Keratinocyte (primary cell): ENCODE measurements around the gene MIB2. TPM values are rescaled to one million over a fixed set of nuclear protein-coding genes. Genes with fewer than 3 reads are reported as not detected.

ENCODE experiments used
- DNase-seq: peaks from one replicate; pipeline ENCODE4 v3.0.0-alpha.2; 2011; ENCODE audit warnings: low read depth, missing footprints, low spot score
- FAIRE-seq: peaks from 2 replicates; lab custom pipeline; 2011; peaks lifted over from hg19 to GRCh38; lab: Jason Lieb, UNC
- H2AFZ ChIP-seq: 2 replicates; pipeline ENCODE4 v1.6.0; 2012; ENCODE audit warnings: low read length, control low read depth, inconsistent platforms; ENCODE audit not compliant: control insufficient read depth
- H3K27ac ChIP-seq: 2 replicates; pipeline ENCODE4 v1.5.1; 2011; ENCODE audit warnings: low read length; ENCODE audit not compliant: control insufficient read depth, insufficient read depth
- H3K27me3 ChIP-seq: 3 replicates; pipeline ENCODE4 v1.6.0; 2011; ENCODE audit warnings: low read length; ENCODE audit not compliant: control insufficient read depth, insufficient read depth; ENCODE audit errors: extremely low read depth
- H3K36me3 ChIP-seq, 2 experiments: 2 replicates in 1 of 2; 3 replicates in 1 of 2; pipeline ENCODE4 v1.5.1; 2011; ENCODE audit warnings: low read length in 2 of 2, mild to moderate bottlenecking in 1 of 2; ENCODE audit not compliant: control insufficient read depth in 2 of 2, insufficient read depth in 2 of 2; ENCODE audit errors: extremely low read depth in 1 of 2
- H3K4me1 ChIP-seq: 3 replicates; pipeline ENCODE4 v1.5.1; 2011; ENCODE audit warnings: low read length; ENCODE audit not compliant: control insufficient read depth, insufficient read depth; ENCODE audit errors: extremely low read depth
- H3K4me2 ChIP-seq: 3 replicates; pipeline ENCODE4 v1.6.0; 2011; ENCODE audit warnings: low read depth, low read length; ENCODE audit not compliant: control insufficient read depth, insufficient read depth; ENCODE audit errors: extremely low read depth
- H3K4me3 ChIP-seq, 3 experiments: fragments of 200-600 bp in 1 of 3; sonication (generic) in 1 of 3; 2 replicates in 2 of 3; 3 replicates in 1 of 3; pipeline ENCODE4 v1.5.1; 2011 to 2016; ENCODE audit warnings: low read length in 3 of 3, mild to moderate bottlenecking in 3 of 3, control low read depth in 2 of 3, inconsistent platforms in 1 of 3, low read depth in 1 of 3, mixed read lengths in 1 of 3, mixed run types in 1 of 3, moderate library complexity in 1 of 3; ENCODE audit not compliant: control insufficient read depth in 2 of 3, insufficient read depth in 2 of 3; ENCODE audit errors: extremely low read depth in 1 of 3
- H3K79me2 ChIP-seq: 2 replicates; pipeline ENCODE4 v1.6.0; 2012; ENCODE audit warnings: low read length; ENCODE audit not compliant: control insufficient read depth, insufficient read depth
- H3K9ac ChIP-seq: 3 replicates; pipeline ENCODE4 v1.6.0; 2011; ENCODE audit warnings: low read length; ENCODE audit not compliant: control insufficient read depth, insufficient read depth; ENCODE audit errors: extremely low read depth
- H3K9me1 ChIP-seq: 3 replicates; pipeline ENCODE4 v1.6.0; 2011; ENCODE audit warnings: low read length; ENCODE audit not compliant: control insufficient read depth, insufficient read depth; ENCODE audit errors: extremely low read depth
- H3K9me3 ChIP-seq: 2 replicates; pipeline ENCODE4 v1.5.1; 2012; ENCODE audit warnings: low read depth, low read length; ENCODE audit not compliant: control insufficient read depth
- H4K20me1 ChIP-seq: 3 replicates; pipeline ENCODE4 v1.6.0; 2011; ENCODE audit warnings: low read length; ENCODE audit not compliant: control insufficient read depth, insufficient read depth; ENCODE audit errors: extremely low read depth
- EZH2 ChIP-seq: IDR thresholded peaks from one replicate; pipeline ENCODE4 v1.6.1; 2012; ENCODE audit warnings: inconsistent platforms, mild to moderate bottlenecking, low read length, moderate library complexity
- dilution Hi-C: fragments of 300-500 bp; cut with MboI; formaldehyde crosslinking; loops from one replicate; pipeline ENCODE4 v1.7.0; 2020; ENCODE audit warnings: low sequenced_read_pairs; ENCODE audit not compliant: extremely low pct_ligation_motif_present
- polyA plus RNA-seq, 5 experiments: library from polyadenylated mRNA; depleted of rRNA in 3 of 5; stranded (reverse) in 3 of 5; stranded (forward) in 1 of 5; unstranded in 1 of 5; fragments of >200 nt; gene quantifications; 1 replicate in 1 of 5; 2 replicates in 3 of 5; 3 replicates in 1 of 5; pipeline versions ENCODE4 v1.2.1 to v1.2.3, GENCODE V29; 2011 to 2012; ENCODE audit warnings: missing spikeins in 2 of 5, low read depth in 1 of 5, low replicate concordance in 1 of 5
- TF ChIP-seq, protein P1 (sequence below), 3 experiments: IDR thresholded peaks in 1 of 3; conservative IDR thresholded peaks in 1 of 3; optimal IDR thresholded peaks in 1 of 3; 2 replicates in 2 of 3; 3 replicates in 1 of 3; pipeline versions ENCODE3 to v1.5.1; 2011; ENCODE audit warnings: low read length in 3 of 3, mild to moderate bottlenecking in 3 of 3, moderate library complexity in 2 of 3, control low read depth in 1 of 3, inconsistent platforms in 1 of 3; ENCODE audit not compliant: insufficient read depth in 2 of 3; ENCODE audit errors: extremely low read depth in 1 of 3

The MIB2 gene
- polyA plus RNA-seq, 1 donor (not counting 4 experiments of a cell fraction or from before 2014, with no cell fraction given) = 13.9 TPM

- no peak overlapping the region for H3K27ac ChIP-seq
- dilution Hi-C loops = no loop called here
- H4K20me1 ChIP-seq = no peaks in the 10 kb centered on the region
Observed at GRCh38 chr1:1622010-1622787, 6.9 kb downstream of the MIB2 start.

GRCh38 chr1:1622788-1623094, 7.4 kb downstream of the MIB2 start:
- dilution Hi-C loops = no loop called here
- FAIRE-seq = no peak
- no peaks in the 10 kb centered on the region for H3K9me3 ChIP-seq

More at GRCh38 chr1:1622010-1622787, 6.9 kb downstream of the MIB2 start:
- Histone ChIP-seq H3K9ac (no peak overlapping the region), H3K36me3 (peaks cover 0 to 3% of the 10 kb centered on the region in 2 experiments), H2AFZ (no peak overlapping the region), H3K4me3 (no peak overlapping the region), H3K4me2 (no peak overlapping the region), H3K27me3 (no peaks in the 10 kb centered on the region), H3K9me3 (no peaks in the 10 kb centered on the region), H3K4me1 (peaks cover 3% of the 10 kb centered on the region), H3K79me2 (no peaks in the 10 kb centered on the region), H3K9me1 (no peaks in the 10 kb centered on the region)
- FAIRE-seq = no peak
- no peak for DNase-seq
- TF ChIP-seq, protein P1, sequence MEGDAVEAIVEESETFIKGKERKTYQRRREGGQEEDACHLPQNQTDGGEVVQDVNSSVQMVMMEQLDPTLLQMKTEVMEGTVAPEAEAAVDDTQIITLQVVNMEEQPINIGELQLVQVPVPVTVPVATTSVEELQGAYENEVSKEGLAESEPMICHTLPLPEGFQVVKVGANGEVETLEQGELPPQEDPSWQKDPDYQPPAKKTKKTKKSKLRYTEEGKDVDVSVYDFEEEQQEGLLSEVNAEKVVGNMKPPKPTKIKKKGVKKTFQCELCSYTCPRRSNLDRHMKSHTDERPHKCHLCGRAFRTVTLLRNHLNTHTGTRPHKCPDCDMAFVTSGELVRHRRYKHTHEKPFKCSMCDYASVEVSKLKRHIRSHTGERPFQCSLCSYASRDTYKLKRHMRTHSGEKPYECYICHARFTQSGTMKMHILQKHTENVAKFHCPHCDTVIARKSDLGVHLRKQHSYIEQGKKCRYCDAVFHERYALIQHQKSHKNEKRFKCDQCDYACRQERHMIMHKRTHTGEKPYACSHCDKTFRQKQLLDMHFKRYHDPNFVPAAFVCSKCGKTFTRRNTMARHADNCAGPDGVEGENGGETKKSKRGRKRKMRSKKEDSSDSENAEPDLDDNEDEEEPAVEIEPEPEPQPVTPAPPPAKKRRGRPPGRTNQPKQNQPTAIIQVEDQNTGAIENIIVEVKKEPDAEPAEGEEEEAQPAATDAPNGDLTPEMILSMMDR (optimal IDR thresholded peaks at IDR 0.05 in 1 of 3, IDR thresholded peaks at IDR 0.05 in 1 of 3, conservative IDR thresholded peaks at IDR 0.05 in 1 of 3; ENCODE audit: extremely low read depth in 1 of 3, insufficient read depth in 2 of 3, low read length in 3 of 3) = no peak
- no peak for TF ChIP-seq EZH2

More at GRCh38 chr1:1622788-1623094, 7.4 kb downstream of the MIB2 start:
- Histone ChIP-seq H3K27me3 (no peaks in the 10 kb centered on the region), H3K4me3 (no peak overlapping the region), H3K4me2 (no peak overlapping the region), H2AFZ (no peak overlapping the region), H3K79me2 (no peaks in the 10 kb centered on the region), H3K4me1 (peaks cover 5% of the 10 kb centered on the region), H3K36me3 (peaks cover 0 to 2% of the 10 kb centered on the region in 2 experiments), H3K27ac (no peak overlapping the region), H4K20me1 (no peaks in the 10 kb centered on the region), H3K9me1 (no peaks in the 10 kb centered on the region), H3K9ac (no peak overlapping the region)
- no peak for TF ChIP-seq EZH2
- TF ChIP-seq, protein P1 (optimal IDR thresholded peaks at IDR 0.05 in 1 of 3, IDR thresholded peaks at IDR 0.05 in 1 of 3, conservative IDR thresholded peaks at IDR 0.05 in 1 of 3; ENCODE audit: extremely low read depth in 1 of 3, insufficient read depth in 2 of 3, low read length in 3 of 3) = no peak
- no peak for DNase-seq
